ENCODE data around the gene PRC1.
"Not testable (repeated sequence)": the region's sequence is repeated elsewhere in the genome, so short reads cannot be mapped to it uniquely, and the experiment has no call there.

Gene PRC1

DNA sequence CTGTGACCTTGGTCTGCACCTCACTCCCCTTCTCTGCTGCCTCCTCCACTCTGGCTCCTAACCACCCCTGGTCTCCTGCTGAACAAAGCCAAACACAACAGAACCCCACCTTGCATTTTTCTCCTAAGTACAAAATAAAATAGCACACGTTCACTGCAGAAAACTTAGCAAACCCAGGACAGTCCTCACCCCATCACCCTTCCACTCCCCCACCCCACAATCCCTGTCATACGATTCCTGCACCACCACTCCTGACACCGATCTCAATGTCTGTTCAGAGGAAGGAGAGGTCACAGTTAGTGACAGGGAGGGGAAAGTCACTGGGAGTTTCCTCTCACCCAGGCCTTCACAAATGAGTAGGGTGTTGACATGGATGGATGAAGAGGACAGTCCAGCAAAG is 23.8 kb upstream of the PRC1 start:
- H3K27me3 ChIP-seq (ENCODE audit: control insufficient read depth, insufficient read depth, low read length), result no peaks in the 10 kb centered on the region
- H3K27ac ChIP-seq (ENCODE audit: low read depth, low read length), result no peak overlapping the region
- H3K4me3 ChIP-seq (ENCODE audit: low read length), result no peak overlapping the region
- H3K36me3 ChIP-seq (ENCODE audit: control insufficient read depth, insufficient read depth, low read length), result peaks cover 3% of the 10 kb centered on the region
- H3K4me1 ChIP-seq (ENCODE audit: control insufficient read depth, insufficient read depth, low read length), result peaks cover 6% of the 10 kb centered on the region
- no peak overlapping the region for H3K9ac ChIP-seq (ENCODE audit: low read length)

DNA sequence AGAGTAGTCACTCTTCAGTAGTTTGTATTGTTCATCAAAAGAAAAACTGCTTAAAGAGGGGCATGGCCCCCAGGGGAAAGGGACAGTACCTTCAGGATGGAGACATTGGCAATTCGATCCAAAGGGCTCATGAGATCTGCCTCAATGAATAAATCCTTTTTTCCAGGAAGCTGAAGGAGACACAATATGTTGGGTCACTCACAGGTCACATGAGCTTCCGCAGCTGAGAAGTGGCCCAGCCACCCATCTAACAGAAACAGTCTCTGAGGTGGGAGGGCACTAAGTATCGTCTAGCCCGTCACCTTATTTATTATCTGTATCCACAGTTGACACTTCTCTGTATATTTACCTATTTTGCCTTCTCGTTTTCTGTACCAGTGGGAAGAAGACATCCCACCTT is 23.4 kb upstream of the PRC1 start:
- Histone ChIP-seq H3K27me3 (ENCODE audit: control insufficient read depth, insufficient read depth, low read length) (no peaks in the 10 kb centered on the region), H3K36me3 (ENCODE audit: control insufficient read depth, insufficient read depth, low read length) (peaks cover 3% of the 10 kb centered on the region), H3K27ac (ENCODE audit: low read depth, low read length) (no peak overlapping the region), H3K4me3 (ENCODE audit: low read length) (no peak overlapping the region), H3K4me1 (ENCODE audit: control insufficient read depth, insufficient read depth, low read length) (peaks cover 6% of the 10 kb centered on the region), H3K9ac (ENCODE audit: low read length) (no peak overlapping the region)

DNA sequence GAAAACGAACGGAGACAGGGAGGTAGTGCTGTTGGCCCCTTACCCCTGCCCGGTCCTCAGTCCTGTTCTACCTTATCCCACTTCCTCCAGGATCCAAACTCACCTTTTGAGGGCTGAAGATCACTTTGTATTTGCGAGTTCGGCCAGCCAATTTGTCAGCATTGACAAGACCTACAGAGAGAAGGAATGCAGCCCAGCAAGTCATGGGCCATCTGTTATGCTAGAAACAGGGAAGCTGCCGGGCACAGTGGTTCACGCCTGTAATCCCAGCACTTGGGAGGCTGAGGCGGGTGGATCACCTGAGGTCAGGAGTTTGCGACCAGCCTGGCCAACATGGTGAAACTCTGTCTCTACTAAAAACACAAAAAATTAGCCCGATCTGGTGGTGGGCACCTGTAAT is 19.4 kb upstream of the PRC1 start:
- not testable (repeated sequence) for H3K4me3 ChIP-seq (ENCODE audit: low read length); H3K4me1 ChIP-seq (ENCODE audit: control insufficient read depth, insufficient read depth, low read length); H3K36me3 ChIP-seq (ENCODE audit: control insufficient read depth, insufficient read depth, low read length); H3K27ac ChIP-seq (ENCODE audit: low read depth, low read length); H3K27me3 ChIP-seq (ENCODE audit: control insufficient read depth, insufficient read depth, low read length); H3K9ac ChIP-seq (ENCODE audit: low read length)

DNA sequence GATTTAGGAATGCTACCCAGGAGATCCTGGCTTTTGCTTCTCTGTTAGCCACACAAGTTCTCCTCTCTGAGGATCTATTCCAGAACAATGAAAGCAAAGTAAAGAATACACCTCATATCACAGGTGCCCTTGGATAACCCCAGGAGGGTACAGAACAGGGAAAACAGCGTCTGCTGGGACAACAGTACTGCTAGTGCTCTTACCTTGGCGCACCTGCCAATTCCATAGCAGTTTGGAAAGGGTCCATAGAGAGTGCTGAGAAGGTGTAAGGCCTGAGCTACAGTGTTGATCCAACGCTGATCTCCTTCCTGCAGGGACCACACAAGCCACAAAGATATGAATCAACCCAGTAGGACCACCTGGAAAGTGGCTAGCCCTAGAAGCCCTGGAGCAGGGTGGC is 12.9 kb upstream of the PRC1 start:
- Histone ChIP-seq H3K9ac (ENCODE audit: low read length) (no peak overlapping the region), H3K4me3 (ENCODE audit: low read length) (no peak overlapping the region), H3K27me3 (ENCODE audit: control insufficient read depth, insufficient read depth, low read length) (no peaks in the 10 kb centered on the region), H3K4me1 (ENCODE audit: control insufficient read depth, insufficient read depth, low read length) (no peaks in the 10 kb centered on the region), H3K27ac (ENCODE audit: low read depth, low read length) (no peak overlapping the region), H3K36me3 (ENCODE audit: control insufficient read depth, insufficient read depth, low read length) (peaks cover 33% of the 10 kb centered on the region)

DNA sequence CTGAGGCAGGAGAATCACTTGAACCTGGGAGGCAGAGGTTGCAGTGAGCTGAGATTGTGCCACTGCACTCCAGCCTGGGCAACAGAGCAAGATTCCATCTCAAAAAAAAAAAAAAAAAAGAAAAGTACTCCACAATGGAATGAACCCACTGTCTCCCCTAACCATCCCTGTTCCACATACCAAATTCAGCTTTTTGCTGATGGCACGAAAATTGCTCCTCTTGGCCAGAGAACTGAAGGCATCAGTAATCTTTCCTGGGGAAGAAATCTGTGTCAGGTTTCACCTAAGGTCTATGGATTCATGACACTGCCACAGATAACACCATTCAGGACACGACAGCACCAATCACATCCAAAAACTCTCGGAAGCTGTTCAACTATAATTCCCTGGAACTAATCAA is 6.9 kb upstream of the PRC1 start:
- Histone ChIP-seq H3K36me3 (ENCODE audit: control insufficient read depth, insufficient read depth, low read length) (peaks cover 31% of the 10 kb centered on the region), H3K27ac (ENCODE audit: low read depth, low read length) (no peak overlapping the region), H3K27me3 (ENCODE audit: control insufficient read depth, insufficient read depth, low read length) (no peaks in the 10 kb centered on the region), H3K4me1 (ENCODE audit: control insufficient read depth, insufficient read depth, low read length) (no peaks in the 10 kb centered on the region), H3K4me3 (ENCODE audit: low read length) (no peak overlapping the region), H3K9ac (ENCODE audit: low read length) (no peak overlapping the region)

DNA sequence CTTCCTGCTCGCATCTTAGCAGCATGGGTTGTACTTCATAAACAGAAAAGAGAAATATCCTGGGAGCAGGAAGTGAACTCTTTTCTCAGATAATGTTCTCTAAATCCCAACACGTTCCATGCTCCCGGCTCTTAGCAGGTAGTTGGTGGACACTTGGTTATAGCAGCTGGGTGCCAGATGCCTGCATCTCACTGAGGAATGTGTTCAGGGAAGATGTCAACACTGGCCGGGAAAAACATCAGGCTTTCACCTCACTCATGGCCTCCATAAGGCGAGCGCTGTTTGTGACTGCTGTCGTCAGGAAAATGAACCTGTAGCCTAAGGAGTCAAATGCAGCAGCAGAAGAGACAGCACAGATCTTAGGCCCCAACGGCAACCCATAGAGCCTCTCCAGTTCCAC is 4.4 kb upstream of the PRC1 start:
- Histone ChIP-seq H3K4me1 (ENCODE audit: control insufficient read depth, insufficient read depth, low read length) (peaks cover 4% of the 10 kb centered on the region), H3K4me3 (ENCODE audit: low read length) (no peak overlapping the region), H3K36me3 (ENCODE audit: control insufficient read depth, insufficient read depth, low read length) (peaks cover 22% of the 10 kb centered on the region), H3K9ac (ENCODE audit: low read length) (no peak overlapping the region), H3K27me3 (ENCODE audit: control insufficient read depth, insufficient read depth, low read length) (no peaks in the 10 kb centered on the region), H3K27ac (ENCODE audit: low read depth, low read length) (no peak overlapping the region)

DNA sequence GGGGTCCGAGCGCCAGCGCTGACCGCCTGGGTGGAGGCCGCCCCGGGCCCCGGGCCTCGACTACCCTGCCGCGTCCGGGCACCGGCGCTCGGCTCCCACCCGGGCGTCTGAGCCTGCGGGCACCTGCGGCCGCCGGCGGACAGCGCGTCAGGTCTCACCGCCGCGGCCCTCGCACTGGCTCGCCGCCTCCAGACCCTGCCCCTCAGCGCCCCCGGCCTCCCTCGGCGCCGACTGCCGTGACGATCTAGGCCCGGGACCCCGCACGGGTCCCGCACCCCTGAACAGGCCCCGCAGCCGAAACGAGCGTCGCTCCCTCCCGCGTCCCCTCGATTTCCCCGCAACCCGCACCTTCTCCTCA is 297 bp downstream of the PRC1 start:
- Histone ChIP-seq H3K27ac (ENCODE audit: low read depth, low read length) (peak overlapping the region; percentile 68), H3K9ac (ENCODE audit: low read length) (peak overlapping the region; percentile 93), H3K27me3 (ENCODE audit: control insufficient read depth, insufficient read depth, low read length) (no peaks in the 10 kb centered on the region)

DNA sequence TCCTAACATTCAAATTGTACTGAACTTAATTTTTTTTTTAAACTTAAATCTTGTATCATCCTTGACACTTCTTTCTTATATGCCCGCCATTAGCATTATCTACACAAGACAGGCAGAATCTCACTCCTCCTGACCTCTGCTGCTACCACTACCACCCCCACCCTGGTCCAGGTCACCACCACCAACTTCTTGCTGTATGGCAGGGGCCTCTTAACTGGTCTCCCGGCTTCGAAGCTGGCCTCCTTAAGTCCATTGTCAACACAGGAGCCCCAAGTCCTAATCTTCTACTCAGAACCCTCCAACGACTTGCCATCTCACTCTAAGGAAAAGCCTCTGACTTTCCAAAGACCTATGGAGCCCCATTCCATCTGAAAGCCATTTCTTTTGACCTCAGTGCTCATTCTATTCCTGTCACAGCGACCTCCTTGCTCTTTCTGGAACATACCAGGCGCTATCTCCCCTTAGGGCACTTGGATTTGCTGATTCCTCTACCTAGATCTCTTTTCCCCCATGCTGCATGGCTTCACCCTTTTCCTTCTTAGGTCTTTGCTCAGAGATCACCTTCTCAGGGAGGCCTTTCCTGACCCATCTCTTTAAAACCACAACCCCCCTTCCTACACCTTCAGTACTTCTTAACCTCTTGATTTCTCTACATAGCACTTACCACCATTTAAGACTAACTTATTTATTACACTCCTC is 2.6 kb downstream of the PRC1 start:
- peaks cover 4% of the 10 kb centered on the region for H3K4me1 ChIP-seq (ENCODE audit: control insufficient read depth, insufficient read depth, low read length)
- H3K9ac ChIP-seq (ENCODE audit: low read length), result no peak overlapping the region
- H3K36me3 ChIP-seq (ENCODE audit: control insufficient read depth, insufficient read depth, low read length), result no peaks in the 10 kb centered on the region
- H3K4me3 ChIP-seq (ENCODE audit: low read length), result no peak overlapping the region
- H3K27me3 ChIP-seq (ENCODE audit: control insufficient read depth, insufficient read depth, low read length), result no peaks in the 10 kb centered on the region
- no peak overlapping the region for H3K27ac ChIP-seq (ENCODE audit: low read depth, low read length)

More for the DNA sequence above, 297 bp downstream of the PRC1 start:
- H3K4me1 ChIP-seq (ENCODE audit: control insufficient read depth, insufficient read depth, low read length), result peaks cover 4% of the 10 kb centered on the region
- peak overlapping the region; percentile 96 for H3K4me3 ChIP-seq (ENCODE audit: low read length)
- H3K36me3 ChIP-seq (ENCODE audit: control insufficient read depth, insufficient read depth, low read length), result peaks cover 9% of the 10 kb centered on the region

DNA sequence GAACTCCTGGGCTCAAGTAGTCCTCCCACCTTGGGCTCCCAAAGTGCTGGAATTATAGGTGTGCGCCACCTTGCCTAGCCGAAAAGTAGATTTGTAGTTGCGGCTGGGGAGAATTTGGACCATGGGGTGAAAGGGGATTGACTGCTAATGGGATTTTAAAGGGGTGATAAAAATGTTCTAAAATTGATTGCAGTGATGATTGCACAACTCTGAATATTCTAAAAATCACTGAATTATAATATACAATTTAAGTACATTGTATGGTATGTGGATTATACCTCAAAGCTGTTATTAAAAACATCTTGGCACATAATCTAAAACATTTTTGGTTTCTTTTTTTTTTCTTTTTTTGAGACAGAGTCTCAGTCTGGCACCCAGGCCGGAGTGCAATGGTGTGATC is 3.9 kb downstream of the PRC1 start:
- no peak overlapping the region for H3K27ac ChIP-seq (ENCODE audit: low read depth, low read length)
- H3K4me1 ChIP-seq (ENCODE audit: control insufficient read depth, insufficient read depth, low read length), result peaks cover 4% of the 10 kb centered on the region
- no peaks in the 10 kb centered on the region for H3K36me3 ChIP-seq (ENCODE audit: control insufficient read depth, insufficient read depth, low read length)
- no peaks in the 10 kb centered on the region for H3K27me3 ChIP-seq (ENCODE audit: control insufficient read depth, insufficient read depth, low read length)
- no peak overlapping the region for H3K9ac ChIP-seq (ENCODE audit: low read length)
- H3K4me3 ChIP-seq (ENCODE audit: low read length), result no peak overlapping the region

DNA sequence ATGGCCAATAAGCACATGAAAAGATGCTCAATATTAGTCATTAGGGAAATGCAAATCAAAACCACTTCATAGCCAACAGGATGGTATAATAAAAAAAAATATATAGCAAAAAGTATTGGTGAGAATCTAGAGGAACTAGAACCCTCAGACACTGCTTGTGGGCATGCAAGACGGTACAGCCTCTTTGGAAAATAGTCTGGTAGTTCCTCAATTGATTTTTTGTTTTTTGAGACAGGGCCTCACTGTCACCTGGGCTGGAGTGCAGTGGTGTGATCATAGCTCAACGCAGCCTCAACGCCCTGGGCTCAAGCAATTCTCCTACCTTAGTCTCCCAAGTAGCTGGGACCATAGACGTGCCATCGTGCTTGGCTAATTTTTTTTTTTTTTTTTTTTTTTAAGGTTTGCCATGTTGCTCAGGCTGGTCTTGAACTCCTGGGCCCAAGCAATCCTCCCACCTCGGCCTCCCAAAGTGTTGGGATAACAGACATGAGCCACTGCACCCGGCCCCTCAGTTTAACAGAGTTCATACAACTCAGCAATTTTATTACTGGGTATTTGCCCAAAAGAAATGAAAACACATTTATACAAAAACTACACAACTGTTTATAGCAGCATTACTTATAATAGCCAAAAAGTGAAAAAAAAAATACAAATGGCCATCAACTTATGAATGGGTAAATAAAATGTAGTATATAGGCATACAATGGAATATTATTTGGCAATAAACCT is 5.1 kb downstream of the PRC1 start:
- no peaks in the 10 kb centered on the region for H3K27me3 ChIP-seq (ENCODE audit: control insufficient read depth, insufficient read depth, low read length)
- H3K9ac ChIP-seq (ENCODE audit: low read length), result no peak overlapping the region
- no peaks in the 10 kb centered on the region for H3K4me1 ChIP-seq (ENCODE audit: control insufficient read depth, insufficient read depth, low read length)
- no peaks in the 10 kb centered on the region for H3K36me3 ChIP-seq (ENCODE audit: control insufficient read depth, insufficient read depth, low read length)
- H3K4me3 ChIP-seq (ENCODE audit: low read length), result no peak overlapping the region
- no peak overlapping the region for H3K27ac ChIP-seq (ENCODE audit: low read depth, low read length)

DNA sequence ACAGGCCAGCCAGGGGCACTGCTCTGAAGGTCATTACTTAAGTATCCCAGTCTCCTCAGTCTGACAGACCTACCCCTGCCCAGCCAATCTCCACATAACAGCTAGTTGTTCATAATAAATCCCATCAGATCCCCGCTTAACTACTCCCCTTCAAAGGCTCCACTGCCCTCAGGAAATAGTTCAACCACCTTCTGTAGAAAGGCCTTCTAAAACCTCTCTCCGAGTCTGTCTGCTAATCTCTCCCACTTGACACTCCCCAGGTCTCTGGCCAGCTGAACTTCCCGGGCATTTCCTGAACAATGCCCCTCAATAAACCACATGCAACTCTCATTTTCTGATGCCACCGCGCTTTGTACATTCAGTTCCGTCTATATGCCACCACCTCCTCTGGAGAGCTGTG is 6.0 kb downstream of the PRC1 start:
- H3K9ac ChIP-seq (ENCODE audit: low read length), result no peak overlapping the region
- H3K36me3 ChIP-seq (ENCODE audit: control insufficient read depth, insufficient read depth, low read length), result no peaks in the 10 kb centered on the region
- no peaks in the 10 kb centered on the region for H3K4me1 ChIP-seq (ENCODE audit: control insufficient read depth, insufficient read depth, low read length)
- H3K4me3 ChIP-seq (ENCODE audit: low read length), result no peak overlapping the region
- no peaks in the 10 kb centered on the region for H3K27me3 ChIP-seq (ENCODE audit: control insufficient read depth, insufficient read depth, low read length)
- H3K27ac ChIP-seq (ENCODE audit: low read depth, low read length), result no peak overlapping the region

DNA sequence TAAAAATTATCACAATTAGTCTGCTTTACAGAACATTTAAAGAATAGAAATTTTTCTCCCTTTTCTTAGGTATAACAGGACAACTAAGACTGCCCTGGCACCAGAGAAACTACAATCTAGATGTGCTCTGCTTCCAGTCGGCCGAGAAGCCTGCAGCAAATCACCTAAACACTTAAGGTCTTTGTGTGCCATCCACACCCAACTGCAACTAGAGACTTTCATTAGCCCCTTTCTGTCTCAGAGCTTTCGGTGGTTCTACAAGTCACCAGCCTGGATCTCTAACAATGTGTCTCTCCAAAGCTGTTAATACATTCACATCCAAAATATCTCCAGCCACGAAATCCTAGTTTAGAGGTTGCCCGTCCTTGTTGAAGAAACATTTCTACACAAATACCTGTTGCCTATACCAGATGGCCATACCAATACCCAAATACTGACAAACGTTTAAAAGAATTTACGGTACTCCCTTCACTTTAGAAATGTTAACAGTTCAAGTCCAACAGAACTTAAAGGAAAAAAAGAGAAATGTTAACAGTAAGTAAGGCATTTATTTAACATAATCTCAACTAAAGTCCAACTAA is 6.7 kb downstream of the PRC1 start:
- H3K27ac ChIP-seq (ENCODE audit: low read depth, low read length), result no peak overlapping the region

More for the DNA sequence above, 6.7 kb downstream of the PRC1 start:
- no peak overlapping the region for H3K9ac ChIP-seq (ENCODE audit: low read length)
- H3K4me1 ChIP-seq (ENCODE audit: control insufficient read depth, insufficient read depth, low read length), result no peaks in the 10 kb centered on the region
- H3K4me3 ChIP-seq (ENCODE audit: low read length), result no peak overlapping the region
- H3K36me3 ChIP-seq (ENCODE audit: control insufficient read depth, insufficient read depth, low read length), result no peaks in the 10 kb centered on the region
- H3K27me3 ChIP-seq (ENCODE audit: control insufficient read depth, insufficient read depth, low read length), result no peaks in the 10 kb centered on the region

Measured in rectal smooth muscle tissue (tissue), 1 donor.